ENCODE results near the gene SPIRE1.

SPIRE1 gene

DNA sequence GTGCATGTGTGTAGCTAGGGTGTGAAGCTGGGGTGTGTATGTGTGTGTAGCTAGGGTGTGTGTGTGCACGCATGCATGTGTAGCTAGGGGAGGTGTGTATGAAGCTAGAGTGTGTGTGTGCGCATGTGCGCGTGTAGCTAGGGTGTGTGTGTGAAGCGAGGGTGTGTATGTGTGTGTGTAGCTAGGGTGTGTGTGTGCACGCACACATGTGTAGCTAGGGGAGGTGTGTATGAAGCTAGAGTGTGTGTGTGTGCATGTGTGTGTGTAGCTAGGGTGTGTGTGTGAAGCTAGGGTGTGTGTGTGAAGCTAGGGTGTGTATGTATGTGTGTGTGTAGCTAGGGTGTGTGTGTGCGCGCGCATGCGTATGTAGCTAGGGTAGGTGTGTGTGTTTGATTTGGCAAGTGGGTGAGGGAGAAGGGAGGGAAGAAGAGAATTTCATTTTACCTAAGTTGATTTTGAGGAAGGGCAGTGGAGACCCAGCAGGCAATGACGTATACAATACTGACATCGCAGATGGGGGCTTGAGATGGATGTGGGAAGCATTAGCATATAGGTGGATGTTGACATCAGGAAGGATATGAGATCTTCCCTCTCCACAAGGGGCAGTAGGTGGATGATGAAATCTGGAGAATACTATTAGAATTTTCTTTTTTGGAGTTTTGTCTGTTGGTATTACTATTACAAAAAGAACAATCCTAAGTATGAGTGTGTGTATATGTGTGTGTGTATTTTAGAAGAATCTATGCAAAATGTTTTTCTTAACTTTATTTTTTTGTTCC lies 179.4 kb downstream of the SPIRE1 start:
- DNase-seq = no peak

DNA sequence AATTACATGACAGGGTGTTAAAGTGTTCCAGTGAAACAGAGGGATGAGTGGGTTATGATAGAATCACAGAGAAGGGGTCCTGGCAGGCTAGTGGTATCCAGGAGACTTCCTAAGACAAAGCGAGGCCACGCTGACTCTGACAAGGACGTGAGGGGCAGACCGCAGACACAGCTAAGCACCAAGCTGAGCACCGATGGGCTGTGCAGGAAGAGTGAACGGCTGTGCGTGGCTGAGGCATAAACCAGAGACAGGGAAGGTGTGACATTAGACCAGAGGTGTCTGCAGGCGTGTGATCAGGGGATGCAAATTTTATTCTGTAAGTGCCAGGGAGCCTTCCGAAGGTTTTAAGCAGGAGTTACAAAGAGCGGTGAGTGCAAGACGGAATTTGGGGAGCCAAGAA lies 180.3 kb downstream of the SPIRE1 start:
- DNase-seq = peak; percentile 1

DNA sequence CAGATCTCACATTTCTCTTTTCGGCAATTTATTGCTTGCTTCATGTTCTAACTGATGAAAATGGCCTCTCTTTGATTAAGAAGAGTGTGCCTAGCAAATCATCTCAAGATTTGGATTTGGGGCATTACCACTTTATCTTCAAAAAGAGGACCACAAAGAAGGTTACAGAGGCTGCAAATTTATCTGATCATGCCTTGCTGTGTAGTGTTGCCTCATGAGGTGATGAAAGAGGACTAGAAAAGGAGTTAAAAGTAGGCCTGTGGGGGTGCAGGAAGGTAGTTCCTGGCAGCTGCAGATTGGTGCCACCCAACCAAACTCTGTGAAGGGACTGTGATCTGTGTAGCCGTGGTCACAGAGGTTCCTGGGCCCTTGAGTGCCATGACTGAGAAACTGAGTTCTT lies 181.0 kb downstream of the SPIRE1 start:
- DNase-seq = no peak

DNA sequence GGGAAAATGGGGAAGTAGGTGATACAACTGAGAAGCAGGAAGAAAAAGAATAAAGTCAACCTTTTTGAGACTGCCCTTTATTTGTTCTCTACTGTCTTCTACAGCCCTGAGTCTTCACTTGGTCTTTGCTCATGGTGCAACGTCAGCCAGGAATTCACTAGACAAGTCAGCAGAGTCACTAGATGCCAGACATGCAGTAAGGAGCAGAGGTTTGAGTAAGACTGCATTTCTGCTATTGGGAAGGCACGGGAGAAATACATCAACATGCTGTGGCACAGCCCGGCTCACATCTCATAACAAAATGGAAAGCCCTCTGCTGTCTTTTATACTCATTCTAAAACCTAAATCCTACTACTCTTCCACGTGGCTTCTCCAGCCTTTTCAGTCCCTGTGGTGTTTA lies 183.0 kb downstream of the SPIRE1 start:
- DNase-seq = no peak

GRCh38 chr18:12474146-12474545 lies 183.8 kb downstream of the SPIRE1 start:
- DNase-seq = no peak

DNA sequence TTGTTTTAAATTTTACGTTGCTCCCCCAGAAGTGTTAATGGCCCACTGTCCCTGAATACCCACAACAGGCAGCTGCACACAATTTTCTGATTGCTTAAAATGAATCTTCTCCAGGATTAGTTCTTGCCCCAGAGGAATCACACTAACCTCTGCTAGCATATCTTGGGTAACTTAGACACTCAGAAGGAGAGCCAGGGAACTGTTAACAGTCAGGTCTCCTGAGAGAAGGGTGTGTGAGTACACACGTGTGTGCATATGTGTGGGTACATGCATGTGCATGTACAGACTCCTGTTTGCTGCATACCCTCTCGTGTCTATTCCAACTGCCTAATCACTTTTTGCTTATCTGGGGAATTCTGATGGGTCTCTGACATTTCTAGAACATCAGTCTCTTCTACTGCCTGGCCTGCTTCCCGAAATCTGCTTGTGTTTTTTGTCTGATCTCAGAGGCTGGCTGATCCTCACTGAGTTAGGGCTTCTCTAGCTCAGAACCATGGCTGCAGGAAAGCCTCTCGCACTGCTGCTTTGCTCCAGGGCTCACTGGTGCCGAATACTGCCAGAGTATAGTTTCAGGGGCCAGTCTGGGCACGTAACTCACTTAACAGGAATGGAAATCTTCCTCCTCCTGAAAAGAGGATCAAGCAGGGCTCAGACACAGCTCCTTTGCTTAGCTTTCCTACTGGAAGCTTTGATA lies 187.4 kb downstream of the SPIRE1 start:
- DNase-seq = no peak

- DNase-seq = no peak
Observed at GRCh38 chr18:12468445-12468844, 189.5 kb downstream of the SPIRE1 start.

- no peak for DNase-seq
Observed at GRCh38 chr18:12464731-12465130, 193.2 kb downstream of the SPIRE1 start.

- no peak for DNase-seq
Observed at GRCh38 chr18:12463191-12463590, 194.7 kb downstream of the SPIRE1 start.

- no peak for DNase-seq
Observed at GRCh38 chr18:12462242-12462641, 195.7 kb downstream of the SPIRE1 start.

DNA sequence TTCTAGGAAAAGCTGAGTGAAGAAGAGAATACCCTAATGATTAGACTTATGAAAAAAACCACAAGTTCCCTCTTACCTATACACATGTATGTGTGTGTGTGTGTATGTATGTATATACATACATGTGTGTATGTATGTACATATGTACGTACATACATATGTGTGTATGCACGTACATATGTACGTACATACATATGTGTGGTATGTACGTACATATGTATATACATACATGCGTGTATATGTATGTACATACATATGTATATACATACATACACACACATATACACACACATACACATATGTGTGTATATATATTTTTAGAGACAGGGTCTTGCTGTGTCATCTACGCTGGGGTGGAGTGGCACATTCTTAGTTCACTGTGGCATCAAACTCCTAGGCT lies 196.6 kb downstream of the SPIRE1 start:
- DNase-seq = no peak

- DNase-seq = no peak
Observed at GRCh38 chr18:12460874-12461273, 197.0 kb downstream of the SPIRE1 start.

DNA sequence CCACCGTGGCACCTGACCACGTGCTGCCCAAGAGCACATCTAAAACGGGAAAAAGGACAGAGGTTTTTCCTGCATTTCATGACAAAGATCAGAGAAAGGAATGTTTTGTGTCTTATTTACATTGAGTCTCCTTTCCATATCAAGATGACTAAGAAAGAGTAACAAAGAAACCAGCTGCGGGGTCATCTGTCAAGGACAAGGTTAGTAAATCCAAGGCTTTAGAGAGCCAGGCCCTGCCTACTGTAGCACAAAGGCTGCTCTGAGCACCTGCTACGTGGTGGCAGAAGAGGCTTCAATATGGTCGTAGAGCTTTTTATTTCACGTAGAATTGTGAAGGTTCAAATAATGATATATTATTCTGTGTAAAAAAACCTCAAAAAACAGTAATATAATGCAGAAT lies 199.1 kb downstream of the SPIRE1 start:
- DNase-seq = no peak

DNA sequence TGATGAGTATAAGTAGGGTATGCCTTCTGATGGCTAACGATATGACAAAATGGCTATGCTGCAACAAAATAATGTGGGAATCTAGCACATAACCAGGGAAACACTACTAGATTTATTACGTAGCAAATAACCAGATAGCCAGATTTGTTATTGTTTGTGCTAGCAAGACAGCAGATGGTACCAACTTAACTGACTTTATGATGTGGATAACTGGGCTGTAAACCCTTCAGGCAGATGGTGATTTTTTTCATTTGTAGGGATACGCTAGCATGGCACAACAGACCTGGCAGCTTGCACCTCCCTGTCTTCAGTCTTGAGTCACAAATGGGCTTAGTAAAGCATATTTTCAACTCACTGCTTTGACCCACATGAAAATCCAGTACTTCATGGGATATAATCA lies 201.5 kb downstream of the SPIRE1 start:
- DNase-seq = no peak

DNA sequence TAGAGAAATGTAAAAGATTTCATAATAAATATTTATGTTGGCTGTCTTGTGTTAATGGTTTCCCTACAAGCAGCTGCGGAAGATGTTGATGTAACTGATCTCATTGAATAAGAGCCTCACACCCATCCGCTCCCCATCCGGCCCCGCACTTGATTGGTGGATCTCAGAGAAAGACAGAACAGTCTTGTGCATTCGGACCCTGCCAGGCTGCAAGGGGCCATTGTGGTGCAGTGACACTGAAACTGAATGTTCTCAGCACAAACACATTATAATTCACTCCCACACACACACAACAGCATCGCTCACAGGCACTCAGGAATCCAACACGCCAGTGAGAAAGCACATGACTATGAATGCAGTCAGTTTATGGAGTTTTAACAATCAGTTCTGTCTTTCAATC lies 202.4 kb downstream of the SPIRE1 start:
- DNase-seq = no peak

DNA sequence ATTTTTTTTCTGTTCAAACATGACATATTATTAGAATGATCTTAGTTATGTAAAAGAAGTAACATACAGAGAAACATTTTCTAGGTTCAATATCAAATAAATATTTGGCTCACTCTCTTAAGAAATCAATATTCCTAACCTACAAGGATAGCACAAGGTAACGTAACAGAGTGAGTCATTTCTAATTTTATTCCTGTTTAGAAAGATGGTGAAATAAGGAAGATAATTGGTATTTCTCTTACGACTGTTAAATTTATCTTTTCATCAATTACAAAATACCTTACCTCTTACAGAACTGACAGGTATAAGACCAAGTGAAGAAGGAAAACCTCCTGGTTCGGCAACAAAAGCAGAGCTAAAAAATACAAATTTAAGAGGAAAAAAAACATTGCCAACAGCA lies 205.1 kb downstream of the SPIRE1 start:
- no peak for DNase-seq

DNA sequence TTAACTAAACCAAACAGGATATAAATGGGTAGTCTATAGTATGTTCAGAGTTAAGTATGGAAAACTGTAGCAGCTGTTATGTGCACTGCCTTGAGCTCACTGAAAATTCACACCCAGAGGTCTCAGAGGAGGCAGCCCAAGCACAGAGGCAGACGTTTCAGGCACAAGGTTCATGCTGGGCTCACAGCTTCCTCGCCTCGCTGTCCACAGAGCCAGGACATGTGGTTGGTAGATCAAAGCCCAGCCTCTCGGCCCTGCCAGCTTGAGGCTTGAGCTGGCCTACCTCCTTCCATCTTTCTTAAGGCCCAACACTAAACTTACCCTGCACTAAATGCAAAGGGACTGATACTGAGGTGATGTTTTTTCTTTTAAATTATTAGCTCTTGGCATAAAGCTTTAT lies 206.5 kb downstream of the SPIRE1 start:
- DNase-seq = no peak

- no peak for DNase-seq
Observed at GRCh38 chr18:12449051-12449785, 208.7 kb downstream of the SPIRE1 start.

DNA sequence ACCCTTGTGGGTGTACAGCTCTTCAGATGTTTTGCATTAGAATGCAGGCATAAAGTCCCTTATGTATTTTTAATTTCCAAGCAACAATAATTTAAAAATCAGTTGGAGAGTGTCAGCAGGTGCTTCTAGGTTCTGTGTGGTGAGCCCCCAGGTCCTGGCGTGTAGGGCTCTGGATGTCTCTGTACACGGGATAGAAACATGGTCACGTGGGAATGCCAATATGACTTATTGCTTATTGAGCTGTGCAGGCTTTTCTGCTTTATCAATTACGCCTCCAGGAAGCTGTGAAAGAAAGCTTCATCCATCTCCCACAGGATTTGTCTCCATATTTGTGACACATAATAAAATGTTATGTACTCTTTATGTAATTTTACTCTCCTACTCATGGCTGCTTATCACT lies 212.4 kb downstream of the SPIRE1 start:
- DNase-seq = no peak

GRCh38 chr18:12443551-12443950 lies 214.4 kb downstream of the SPIRE1 start:
- DNase-seq = no peak

DNA sequence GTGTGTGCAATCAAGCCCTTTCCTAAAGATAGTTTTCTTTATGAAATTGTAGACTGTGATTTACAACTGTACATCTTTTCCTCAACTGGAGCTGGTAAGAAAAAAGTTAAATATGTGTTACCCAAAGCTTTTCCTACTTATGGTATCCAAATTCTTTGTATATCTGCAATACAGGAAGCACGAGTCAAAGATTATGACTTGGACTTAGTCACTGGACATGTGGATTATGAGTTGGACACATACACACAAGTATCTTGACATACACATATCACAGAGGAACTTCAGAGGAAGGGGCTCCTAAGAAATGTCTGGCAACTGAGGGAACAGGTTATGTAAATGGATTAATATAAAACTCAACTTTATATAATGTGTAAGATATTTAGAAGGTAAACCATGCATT lies 215.0 kb downstream of the SPIRE1 start:
- DNase-seq = no peak

GRCh38 chr18:12441475-12442034 lies 216.4 kb downstream of the SPIRE1 start:
- no peak for DNase-seq

GRCh38 chr18:12438257-12438656 lies 219.7 kb downstream of the SPIRE1 start:
- no peak for DNase-seq

DNA sequence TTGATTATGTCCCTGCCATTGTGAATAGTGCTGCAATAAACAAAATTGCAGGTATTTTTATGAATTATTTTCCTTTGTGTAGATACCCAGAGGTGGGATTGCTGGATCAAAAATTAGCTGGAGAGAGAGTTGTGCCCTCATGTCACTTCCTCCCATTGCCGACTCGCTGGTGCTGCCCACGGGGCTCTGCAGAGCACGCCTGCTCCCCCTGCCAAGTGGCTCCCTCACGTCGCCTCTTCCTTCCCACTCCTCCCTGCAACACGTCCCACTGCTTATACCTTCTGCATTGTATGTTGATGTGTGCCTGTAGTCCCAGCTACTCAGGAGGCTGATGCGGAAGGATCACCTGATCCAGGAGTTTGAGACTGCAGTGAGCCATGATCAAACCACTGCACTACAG lies 222.0 kb downstream of the SPIRE1 start:
- DNase-seq = no peak
